ENCODE results near the gene FAM120B.
"Not testable (repeated sequence)": the region's sequence is repeated elsewhere in the genome, so short reads cannot be mapped to it uniquely, and the experiment has no call there.

Gene FAM120B, protein sequence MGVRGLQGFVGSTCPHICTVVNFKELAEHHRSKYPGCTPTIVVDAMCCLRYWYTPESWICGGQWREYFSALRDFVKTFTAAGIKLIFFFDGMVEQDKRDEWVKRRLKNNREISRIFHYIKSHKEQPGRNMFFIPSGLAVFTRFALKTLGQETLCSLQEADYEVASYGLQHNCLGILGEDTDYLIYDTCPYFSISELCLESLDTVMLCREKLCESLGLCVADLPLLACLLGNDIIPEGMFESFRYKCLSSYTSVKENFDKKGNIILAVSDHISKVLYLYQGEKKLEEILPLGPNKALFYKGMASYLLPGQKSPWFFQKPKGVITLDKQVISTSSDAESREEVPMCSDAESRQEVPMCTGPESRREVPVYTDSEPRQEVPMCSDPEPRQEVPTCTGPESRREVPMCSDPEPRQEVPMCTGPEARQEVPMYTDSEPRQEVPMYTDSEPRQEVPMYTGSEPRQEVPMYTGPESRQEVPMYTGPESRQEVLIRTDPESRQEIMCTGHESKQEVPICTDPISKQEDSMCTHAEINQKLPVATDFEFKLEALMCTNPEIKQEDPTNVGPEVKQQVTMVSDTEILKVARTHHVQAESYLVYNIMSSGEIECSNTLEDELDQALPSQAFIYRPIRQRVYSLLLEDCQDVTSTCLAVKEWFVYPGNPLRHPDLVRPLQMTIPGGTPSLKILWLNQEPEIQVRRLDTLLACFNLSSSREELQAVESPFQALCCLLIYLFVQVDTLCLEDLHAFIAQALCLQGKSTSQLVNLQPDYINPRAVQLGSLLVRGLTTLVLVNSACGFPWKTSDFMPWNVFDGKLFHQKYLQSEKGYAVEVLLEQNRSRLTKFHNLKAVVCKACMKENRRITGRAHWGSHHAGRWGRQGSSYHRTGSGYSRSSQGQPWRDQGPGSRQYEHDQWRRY

DNA sequence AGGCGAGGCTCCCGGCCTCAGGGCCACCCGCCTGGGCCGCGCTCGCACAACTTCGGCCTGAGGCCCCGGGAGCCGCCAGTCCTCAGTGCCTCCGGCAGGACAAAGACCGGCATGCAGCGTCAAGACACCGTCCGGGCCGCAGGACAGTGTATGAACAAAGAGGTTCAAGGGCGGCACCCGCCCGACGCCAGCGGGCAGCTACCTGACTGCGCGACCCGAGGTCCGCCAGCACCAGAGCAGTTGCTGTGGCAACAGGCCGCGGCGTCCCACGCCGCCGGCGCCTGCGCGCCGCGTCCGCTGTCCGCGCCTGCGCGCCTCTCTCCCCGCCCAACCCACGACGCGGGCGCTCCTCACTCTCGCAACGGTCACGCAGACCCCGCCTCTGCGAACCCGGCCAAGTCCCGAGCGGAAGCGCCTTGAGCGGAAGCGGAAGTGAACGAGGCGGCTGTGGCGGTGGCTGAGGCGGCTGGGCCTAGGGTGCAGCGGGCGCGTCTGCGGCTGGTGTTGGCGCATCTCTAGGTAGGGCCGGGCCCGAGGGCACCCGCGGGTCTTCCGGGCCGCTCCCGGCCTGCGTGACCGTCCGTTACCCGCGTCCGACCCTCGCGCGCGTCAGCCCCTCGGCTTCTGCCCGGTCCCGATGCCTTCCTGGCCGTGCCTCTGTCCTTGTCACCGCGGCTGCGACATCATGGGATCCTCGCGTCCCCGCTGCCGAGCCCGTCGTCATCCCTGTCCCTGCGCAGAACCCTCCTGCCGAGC is at the start of gene FAM120B:
Gene FAM120B, plus strand, starts transcription at position 435 of the 756 bp plus-strand sequence. CDS start 10,633 bp downstream, outside the sequence.
- FAIRE-seq = no peak

DNA sequence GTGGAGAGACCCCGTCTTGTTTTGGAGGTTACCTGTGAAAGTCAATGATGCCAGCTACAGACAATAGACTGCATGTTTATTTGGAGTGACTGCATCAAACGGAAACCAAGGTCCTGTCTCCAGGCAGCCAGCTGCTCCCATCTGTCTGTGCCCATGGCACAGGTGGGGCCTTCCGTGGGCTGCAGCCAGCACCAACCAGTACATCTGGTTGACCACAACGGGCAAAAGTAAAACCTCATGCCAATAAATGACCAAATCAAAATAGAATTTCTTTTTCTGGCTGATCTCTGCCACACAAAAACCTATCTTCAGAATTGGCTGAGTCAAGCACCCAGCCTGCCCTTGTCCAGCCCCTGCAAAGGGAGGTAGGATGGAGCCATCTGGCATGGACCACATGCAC is 49.2 kb upstream of the FAM120B start:
- FAIRE-seq = no peak

GRCh38 chr6:170258407-170258806 is 48.2 kb upstream of the FAM120B start:
- no peak for FAIRE-seq

DNA sequence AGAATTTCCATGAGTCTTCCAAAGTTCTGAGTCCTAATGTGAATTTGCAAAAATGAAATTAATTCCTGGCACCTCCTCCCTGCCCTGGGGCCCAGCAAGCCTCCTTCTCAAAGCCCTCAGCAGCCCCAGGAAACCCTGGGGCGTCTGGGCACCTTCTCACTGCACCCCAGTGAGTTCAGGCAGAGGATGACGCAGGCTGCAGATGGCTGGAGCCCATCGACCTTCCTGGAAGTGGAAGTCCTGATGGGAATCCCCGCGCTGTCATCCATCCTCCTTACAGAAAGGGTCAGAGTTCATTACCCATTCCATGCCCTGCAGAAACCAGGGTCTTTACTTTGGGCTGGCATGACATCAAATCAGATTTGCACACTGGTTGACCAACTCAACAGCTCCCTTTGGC is 47.3 kb upstream of the FAM120B start:
- FAIRE-seq = no peak

GRCh38 chr6:170260686-170261085 is 45.9 kb upstream of the FAM120B start:
- no peak for FAIRE-seq

DNA sequence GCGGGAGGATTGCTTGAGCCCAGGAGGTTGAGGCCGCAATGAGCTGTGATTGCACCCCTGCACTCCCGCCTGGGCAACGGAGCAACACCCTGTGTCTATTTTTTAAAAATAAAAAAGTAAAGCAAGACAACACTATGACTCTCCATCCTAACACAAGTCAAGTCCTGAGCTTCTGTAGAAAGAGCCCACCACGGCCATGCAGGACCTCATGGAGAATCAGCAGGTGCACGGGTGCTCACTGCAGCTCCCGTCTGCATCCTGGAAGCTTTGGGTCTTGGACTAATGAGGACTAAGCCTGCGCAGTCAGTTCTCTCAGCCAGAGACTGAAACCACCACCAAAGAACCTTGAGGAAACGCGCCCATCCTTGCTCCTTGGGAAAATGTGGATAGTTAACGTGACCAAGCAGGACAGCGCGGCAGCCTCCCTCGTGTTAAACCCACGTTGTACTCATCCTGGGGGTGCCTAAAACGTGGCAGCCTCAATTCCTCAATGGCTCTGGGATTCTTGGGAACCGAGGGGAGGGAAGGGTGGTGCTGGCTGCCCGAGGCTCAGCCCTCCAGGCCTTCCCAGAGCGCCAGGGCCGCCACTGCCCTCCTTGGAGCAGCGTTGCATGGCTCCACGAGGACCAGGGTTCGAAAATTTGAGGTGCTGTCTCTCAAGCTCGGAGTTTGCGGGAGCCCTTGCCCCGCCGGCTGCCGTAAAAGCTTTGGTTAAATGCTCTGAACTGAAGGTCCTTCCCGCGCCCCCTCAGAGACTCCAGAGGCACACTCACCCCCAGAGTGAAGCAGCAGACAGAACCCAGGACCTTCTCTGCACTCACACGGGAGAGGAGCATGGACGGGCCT is 44.7 kb upstream of the FAM120B start:
- no peak for FAIRE-seq

- no peak for FAIRE-seq
Measured at GRCh38 chr6:170262489-170263088, 44.0 kb upstream of the FAM120B start.

- no peak for FAIRE-seq
Measured at GRCh38 chr6:170263410-170263809, 43.1 kb upstream of the FAM120B start.

DNA sequence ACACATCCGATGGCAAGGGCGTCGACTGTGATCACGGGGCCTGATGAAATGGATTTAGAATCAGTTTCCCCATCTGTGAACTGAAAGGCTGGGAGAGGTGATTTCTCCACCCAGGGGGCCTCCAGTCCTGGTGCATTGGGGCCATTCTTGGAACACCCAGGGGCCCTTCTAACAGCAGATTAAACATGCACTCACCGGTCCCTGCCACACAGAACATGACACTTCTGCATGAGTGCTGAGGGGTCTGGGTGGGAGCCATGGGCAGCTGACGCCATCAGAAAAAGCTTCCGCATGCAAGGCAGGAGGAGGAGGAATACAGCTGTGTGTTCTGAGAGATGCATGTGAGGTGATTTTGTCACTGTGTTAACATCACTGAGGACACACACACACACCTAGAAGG is 42.5 kb upstream of the FAM120B start:
- no peak for FAIRE-seq

GRCh38 chr6:170264644-170265043 is 41.9 kb upstream of the FAM120B start:
- not testable (repeated sequence) for FAIRE-seq

GRCh38 chr6:170265655-170266054 is 40.9 kb upstream of the FAM120B start:
- no peak for FAIRE-seq

- no peak for FAIRE-seq
Measured at GRCh38 chr6:170266061-170266825, 40.3 kb upstream of the FAM120B start.

DNA sequence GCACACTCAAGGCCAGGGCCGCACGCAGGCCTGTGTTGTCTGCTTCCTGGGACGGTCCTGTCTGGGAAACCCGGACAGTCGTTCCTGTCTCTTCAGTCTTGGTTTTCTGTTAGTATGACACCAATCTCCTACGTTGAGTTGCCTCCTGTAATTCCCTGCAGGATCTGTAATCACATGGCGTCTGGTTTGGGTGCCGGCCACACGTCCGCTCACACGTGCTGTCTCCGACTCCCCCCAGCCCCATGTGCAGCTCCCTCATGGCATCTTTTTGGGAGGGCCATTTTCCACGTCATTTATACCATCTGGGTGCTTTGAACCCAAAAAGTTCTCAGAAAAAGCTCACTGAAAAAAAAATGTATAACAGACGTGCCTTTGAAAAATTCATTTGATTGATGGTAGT is 38.9 kb upstream of the FAM120B start:
- FAIRE-seq = no peak

DNA sequence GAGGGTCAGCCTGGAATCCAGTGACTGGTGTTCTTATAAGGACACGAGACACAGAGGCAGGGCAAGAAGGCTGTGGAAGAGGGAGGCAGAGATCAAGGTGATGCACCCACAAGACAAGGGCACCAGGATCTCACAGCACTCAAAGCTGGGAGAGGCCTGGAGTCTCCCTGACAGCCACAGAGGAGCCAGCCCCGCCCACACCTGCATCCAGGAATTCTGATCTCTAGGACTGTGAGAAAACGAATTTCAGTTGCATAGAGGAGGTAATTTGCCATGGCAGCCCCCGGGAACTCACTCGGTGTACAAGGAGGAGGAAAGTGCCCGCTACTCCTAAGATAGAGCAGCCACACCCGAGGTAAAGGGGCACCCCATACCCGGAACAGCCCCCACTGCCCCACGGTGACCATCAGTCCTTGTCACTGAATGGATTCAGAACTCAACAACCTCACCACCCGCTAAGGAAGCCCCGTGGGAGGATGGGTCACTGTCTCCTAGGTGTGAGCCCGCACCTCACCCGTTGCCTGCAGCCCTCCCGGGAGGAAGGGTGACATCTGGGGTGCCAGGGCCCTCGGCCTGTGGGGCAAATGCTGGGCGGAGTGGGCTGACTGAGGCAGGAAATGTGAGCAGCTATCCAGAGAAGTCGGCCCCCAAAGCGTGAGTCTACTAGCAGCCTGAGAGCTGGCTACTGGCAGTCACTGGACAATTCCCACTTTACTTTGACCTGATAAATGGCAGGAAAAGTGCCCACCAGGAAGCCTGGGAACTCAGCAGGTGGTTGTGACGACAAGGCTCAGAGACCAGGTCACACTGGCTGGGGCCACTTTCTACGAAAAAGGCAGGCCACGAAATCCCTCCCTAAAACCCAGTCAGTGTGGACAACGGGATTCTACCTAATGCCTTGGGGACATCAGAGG is 38.1 kb upstream of the FAM120B start:
- FAIRE-seq = no peak

DNA sequence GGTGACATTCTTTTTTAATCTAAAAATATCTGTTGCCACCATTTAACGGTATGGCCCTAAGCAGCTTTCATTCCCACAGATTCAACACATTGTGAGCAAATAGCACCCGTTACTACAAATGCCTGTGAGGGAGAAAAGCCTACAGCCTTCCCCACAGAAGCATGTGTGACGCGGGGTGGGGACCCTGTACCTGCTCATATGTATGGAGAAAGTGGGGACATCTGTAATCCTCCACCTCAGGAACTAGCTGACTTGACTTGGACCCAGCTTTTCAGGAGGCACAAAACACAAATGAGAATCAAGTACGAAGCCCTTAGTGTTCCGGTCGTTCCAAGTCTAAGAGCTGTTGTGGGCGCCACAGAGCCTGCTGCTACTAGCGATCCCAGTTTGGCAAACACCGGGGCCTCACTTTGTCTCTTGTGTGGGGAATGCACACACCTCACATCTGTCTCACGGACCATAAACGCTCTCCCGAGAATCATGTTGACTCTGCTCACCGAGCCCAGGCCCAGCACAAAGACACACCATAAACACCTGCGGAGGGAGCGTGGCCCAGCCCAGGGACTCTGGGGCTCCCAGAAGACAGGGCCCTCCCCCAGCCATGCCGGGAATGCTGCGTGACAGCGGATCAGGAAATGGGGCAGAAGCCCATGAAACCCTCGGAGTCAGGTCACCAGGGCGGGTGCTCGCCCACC is 37.3 kb upstream of the FAM120B start:
- no peak for FAIRE-seq

- FAIRE-seq = no peak
Measured at GRCh38 chr6:170269846-170270541, 36.6 kb upstream of the FAM120B start.

- no peak for FAIRE-seq
Measured at GRCh38 chr6:170270984-170271593, 35.5 kb upstream of the FAM120B start.

- FAIRE-seq = no peak
Measured at GRCh38 chr6:170271771-170272314, 34.7 kb upstream of the FAM120B start.

Data from G401.6 (cell line).